Inferior parietal cortex (tissue), 1 donor: ENCODE results near the gene MAJIN.
A peak's percentile ranks its signal among the peaks of the same experiment; 100 is the strongest.

Experiments used
- DNase-seq: peaks from one replicate; pipeline ENCODE4 v3.0.0-alpha.2; 2016; ENCODE audit errors: extremely low spot score

The MAJIN gene

GRCh38 chr11:64911689-64912088, 60.2 kb downstream of the MAJIN start:
- DNase-seq: no peak

DNA sequence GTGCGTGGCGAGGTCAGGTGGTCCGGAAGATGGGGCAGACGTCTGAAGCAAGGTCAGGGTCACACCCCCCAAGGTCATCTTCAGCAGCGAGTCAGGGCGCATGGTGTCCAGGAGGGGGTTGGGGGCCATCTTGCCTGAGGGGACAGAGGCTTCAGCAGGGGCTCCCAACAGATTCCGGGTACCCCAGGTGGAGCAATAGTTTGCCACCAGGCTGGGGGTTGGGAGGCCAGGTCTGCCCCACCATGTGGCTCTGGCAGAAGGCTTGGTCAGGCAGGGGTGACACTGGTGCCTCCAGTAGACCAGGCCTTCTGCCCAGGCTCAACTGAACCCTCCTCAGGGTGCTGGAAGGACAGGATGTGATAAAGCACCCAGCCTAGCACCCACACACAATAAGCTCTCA, 60.8 kb downstream of the MAJIN start:
- no peak for DNase-seq

GRCh38 chr11:64910451-64911093, 61.3 kb downstream of the MAJIN start:
- no peak for DNase-seq

GRCh38 chr11:64909653-64910343, 62.1 kb downstream of the MAJIN start:
- DNase-seq: no peak

DNA sequence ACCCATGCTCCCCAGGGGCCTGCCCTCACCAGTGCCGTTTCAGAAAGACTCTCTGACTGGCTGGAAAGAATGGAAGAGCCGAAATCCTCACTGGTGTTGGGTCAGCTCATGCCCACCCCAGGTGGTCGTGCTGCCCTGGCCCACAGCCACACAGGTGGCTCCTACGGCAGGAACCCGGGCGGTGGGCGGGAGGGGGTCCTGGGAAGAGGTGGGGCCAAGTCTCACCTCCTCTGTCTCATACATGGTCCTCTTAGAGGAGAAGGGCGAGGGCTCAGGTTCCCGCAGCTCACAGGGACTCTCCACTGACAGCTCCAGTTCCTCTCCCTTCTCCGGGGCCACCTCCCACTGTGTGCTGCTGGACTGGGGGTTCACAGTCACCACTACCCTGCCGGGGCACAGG, 63.1 kb downstream of the MAJIN start:
- DNase-seq: no peak

DNA sequence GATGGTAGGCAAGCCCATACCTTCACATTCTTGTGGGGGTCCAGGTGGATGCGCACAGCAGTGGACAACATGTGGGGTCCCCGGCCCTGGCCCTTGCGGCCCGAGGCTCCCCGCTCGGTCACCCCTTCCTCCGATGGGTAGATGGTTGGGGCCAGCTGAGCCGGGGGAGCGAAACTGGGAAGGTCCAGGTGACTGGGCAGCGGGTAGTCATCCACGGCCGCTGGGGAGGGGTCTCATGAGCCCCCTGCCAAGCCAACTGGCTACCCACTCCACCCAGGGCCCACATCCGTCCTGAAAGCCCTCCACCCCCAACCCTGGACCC, 65.6 kb downstream of the MAJIN start:
- DNase-seq: no peak

- no peak for DNase-seq
Observed at GRCh38 chr11:64905516-64906313, 66.2 kb downstream of the MAJIN start.

DNA sequence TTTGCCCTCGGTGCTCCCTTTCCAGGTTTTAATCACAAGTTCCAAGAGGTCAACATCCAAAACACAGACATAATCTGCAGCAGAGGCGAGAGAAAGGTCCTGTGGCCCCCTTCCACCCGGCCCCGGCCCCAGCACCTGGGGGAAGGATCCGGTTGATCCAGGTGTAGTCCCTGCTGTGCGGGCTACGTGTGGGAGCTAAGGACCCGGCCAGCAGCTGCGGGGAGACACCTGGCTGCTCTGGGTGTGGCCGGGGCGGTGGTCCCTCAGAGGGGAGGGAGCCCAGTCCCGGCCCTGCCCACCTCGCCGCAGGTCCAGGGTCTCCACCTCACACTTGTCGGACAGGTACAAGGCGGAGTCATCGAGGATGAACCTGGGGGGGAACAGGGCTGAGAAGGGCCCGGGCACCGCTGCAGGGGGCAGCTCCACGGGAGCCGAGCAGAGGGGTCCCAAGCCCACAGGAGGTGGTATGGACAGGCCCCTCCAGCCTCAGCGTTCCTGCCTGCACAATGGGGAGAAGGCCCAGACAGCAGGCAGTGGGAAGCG, 68.5 kb downstream of the MAJIN start:
- DNase-seq: no peak

- no peak for DNase-seq
Observed at GRCh38 chr11:64902102-64902900, 69.6 kb downstream of the MAJIN start.

DNA sequence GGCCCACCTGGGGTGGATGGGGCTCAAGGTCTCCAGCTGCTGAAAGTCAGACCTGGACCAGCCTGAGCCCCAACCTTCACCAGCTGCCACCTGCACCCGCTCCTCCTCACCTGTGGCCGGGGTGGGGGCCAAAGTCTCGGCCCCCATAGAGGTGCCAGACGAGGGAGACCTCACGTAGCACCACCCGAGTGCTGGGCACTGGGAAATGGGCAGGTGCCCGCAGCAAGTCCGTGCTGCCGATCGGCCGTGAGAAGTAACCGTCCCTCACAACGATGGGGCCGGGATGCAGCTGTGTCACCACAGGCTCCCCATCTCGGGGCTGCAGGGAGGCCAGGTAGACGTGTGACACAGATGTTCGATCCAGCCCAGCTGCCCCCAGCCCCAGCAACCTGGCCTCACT, 71.1 kb downstream of the MAJIN start:
- DNase-seq: no peak

DNA sequence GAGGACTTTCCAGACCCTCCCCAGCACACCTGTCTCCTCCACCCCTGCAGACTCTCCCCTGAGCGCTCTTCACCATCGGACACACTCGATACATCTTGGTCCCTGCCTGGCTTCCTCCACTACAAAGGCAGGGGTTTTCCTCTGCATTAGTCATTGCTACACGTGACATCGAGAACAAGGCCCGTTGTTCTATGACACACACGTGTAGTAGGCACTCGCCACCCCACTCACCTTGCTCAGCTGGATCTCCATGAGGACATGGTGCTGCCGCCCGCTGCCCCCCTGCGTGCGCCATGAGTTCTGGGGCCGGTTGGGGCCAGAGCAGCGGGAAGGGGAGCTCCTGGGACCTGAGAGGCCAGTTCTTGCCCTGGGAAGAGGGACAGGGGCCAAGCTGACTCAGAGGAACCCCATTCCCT, 71.6 kb downstream of the MAJIN start:
- DNase-seq: no peak

- DNase-seq: no peak
Observed at GRCh38 chr11:64898541-64898940, 73.4 kb downstream of the MAJIN start.

DNA sequence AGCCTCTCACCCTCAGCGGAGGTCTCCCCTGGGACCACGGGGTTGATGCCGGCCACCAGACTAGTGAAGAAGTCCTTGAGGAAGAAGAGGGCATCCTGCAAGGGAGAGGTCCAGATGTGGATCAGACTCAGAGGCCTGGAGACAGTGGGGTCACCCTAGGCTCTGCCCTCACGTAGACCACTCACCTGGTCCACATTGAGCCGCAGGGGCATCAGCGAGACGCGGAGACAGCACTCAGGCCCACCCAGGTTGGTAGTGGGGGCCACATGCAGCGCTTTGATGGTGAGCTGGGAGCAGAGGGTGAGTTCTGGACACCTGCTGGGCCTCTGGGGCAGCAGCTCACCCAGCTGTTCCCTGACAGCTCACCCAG, 73.8 kb downstream of the MAJIN start:
- DNase-seq: no peak

DNA sequence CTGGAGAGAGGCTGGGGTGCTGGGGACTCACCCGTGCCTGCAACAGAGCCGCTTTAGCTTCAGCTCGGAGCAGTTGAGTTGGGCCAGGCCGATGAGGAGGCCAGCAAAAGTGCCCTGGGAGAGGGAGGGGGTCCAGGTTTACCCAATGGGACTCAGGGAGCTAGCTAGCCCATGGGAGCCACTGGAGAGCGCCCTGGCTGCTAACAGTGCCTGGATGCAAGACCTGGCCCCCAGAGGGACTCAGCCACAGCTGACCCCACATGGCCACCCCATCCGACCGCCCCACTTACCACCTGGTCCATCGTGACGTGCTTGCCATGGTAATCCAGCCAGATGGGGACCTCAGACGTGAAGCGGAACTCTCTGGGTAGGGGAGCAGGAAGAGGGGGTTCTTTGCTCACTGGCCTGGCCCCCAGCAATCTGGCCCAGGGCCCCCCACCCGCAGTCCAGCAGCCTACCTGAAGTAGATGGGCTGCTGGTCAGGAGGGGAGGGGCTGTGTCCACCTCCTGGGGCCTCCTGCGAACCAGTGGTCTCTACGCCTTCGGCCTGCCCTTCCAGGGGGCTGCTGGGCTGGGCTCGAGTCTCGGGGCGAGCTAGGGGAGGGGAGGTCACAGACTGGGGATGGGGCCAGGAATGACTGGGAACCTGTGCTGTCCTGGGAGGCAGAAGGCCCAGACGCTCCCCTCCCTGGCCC, 74.4 kb downstream of the MAJIN start:
- no peak for DNase-seq

GRCh38 chr11:64896448-64897022, 75.4 kb downstream of the MAJIN start:
- no peak for DNase-seq

DNA sequence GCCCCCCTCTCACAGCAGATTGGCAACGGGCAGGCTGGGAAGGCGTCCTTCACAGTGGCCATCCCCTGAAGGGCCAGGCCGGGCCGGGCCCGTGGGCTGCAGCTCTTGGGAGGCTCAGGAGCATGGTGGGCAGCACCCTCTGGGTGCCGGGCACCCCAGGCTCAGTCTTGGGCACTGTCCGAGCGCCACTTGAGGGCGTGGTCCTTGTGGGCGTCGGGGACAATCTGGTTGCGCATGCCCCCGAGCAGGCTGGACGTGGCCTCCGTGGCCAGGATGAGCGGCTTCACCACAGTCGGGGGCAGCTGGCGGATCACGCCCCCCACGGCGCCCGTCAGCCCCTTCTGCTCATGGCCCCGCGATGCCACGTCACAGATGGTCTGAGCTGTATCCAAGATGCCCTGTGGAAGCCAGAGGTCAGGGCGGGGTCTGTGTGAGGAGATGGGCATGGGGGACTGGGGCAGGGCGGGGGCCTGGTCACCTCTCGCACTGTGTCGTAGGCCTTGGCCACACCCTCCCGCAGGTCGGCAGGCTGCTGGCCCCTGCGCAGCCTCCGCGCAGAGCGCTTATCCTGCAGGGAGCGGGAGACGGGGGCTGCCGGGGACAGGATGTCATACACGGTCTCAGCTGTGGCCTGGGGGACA, 77.0 kb downstream of the MAJIN start:
- DNase-seq: no peak

- peak; percentile 64 for DNase-seq
Observed at GRCh38 chr11:64894070-64894811, 77.7 kb downstream of the MAJIN start.

GRCh38 chr11:64893194-64894069, 78.5 kb downstream of the MAJIN start:
- no peak for DNase-seq

GRCh38 chr11:64892838-64893193, 79.1 kb downstream of the MAJIN start:
- DNase-seq: no peak
